ENCODE data around the gene PFDN2.

The PFDN2 gene

DNA sequence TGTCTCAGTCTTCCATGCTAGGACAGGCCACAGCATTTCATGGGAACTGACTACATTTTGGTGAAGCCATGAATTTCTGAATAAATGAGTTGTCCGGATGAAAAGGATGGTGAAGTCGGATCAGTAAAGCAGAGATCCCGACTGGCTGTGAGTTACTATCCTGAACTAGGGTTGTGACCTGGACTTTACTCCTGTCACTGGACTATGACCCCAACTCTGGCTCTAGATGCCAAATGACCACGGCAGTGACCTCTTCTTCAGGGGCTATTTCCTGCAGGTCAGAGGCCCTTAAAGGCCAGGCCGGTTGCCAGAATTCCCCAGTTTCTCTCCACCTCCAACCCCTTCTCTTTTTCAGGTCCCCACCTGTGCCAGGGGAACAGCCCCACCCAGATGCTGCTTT, 26.7 kb downstream of the PFDN2 start:
- TF ChIP-seq, protein P1, sequence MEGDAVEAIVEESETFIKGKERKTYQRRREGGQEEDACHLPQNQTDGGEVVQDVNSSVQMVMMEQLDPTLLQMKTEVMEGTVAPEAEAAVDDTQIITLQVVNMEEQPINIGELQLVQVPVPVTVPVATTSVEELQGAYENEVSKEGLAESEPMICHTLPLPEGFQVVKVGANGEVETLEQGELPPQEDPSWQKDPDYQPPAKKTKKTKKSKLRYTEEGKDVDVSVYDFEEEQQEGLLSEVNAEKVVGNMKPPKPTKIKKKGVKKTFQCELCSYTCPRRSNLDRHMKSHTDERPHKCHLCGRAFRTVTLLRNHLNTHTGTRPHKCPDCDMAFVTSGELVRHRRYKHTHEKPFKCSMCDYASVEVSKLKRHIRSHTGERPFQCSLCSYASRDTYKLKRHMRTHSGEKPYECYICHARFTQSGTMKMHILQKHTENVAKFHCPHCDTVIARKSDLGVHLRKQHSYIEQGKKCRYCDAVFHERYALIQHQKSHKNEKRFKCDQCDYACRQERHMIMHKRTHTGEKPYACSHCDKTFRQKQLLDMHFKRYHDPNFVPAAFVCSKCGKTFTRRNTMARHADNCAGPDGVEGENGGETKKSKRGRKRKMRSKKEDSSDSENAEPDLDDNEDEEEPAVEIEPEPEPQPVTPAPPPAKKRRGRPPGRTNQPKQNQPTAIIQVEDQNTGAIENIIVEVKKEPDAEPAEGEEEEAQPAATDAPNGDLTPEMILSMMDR (IDR thresholded peaks at IDR 0.05; ENCODE audit: low read length), result no peak
- TF ChIP-seq EZH2 (IDR thresholded peaks at IDR 0.05; ENCODE audit: borderline replicate concordance, low read length), result no peak
- Histone ChIP-seq H3K79me2 (ENCODE audit: insufficient read depth, low read length) (no peaks in the 10 kb centered on the region), H3K36me3 (ENCODE audit: insufficient read depth, low read length) (no peaks in the 10 kb centered on the region), H3K4me3 (ENCODE audit: low read depth, low read length, poor library complexity, severe bottlenecking) (no peak overlapping the region), H3K9me2 (ENCODE audit: low read depth, low read length) (no peaks in the 10 kb centered on the region), H3K27me3 (ENCODE audit: insufficient read depth, low read length) (no peaks in the 10 kb centered on the region; the same call in 1 of the 2 replicates), H3K9ac (ENCODE audit: low read length) (no peak overlapping the region), H3F3A (ENCODE audit: insufficient read depth, low read length) (no peaks in the 10 kb centered on the region), H3K9me3 (ENCODE audit: low read length) (no peaks in the 10 kb centered on the region), H3K4me1 (ENCODE audit: insufficient read depth, low read length, severe bottlenecking) (no peaks in the 10 kb centered on the region), H3K27ac (ENCODE audit: low read depth, low read length, poor library complexity, severe bottlenecking) (no peak overlapping the region), H3K4me2 (ENCODE audit: low read length) (no peak overlapping the region), H2AFZ (ENCODE audit: low read length) (no peak overlapping the region), H4K20me1 (ENCODE audit: insufficient read depth, low read length) (no peaks in the 10 kb centered on the region)

DNA sequence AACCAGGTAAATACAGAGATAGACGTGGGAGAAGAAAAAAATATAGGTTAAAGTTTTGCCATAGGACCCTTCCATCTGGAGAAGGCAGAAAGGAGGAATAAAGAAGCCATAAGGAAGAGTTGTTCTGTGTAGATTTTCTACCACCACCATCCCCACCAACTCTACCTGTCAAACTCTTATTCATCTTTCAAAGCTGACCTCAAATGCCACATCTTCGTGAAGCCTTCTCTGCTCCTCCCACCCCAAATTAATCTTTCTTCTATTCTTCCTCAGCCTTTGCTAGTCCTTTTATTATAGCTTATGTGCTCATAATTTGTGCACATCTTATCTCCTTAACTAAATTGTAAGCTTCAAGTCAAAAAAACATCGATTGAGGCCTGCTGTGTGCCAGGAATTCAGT, 27.2 kb downstream of the PFDN2 start:
- H3K4me1 ChIP-seq (ENCODE audit: insufficient read depth, low read length, severe bottlenecking), result no peaks in the 10 kb centered on the region
- no peak overlapping the region for H2AFZ ChIP-seq (ENCODE audit: low read length)
- no peaks in the 10 kb centered on the region for H4K20me1 ChIP-seq (ENCODE audit: insufficient read depth, low read length)
- no peaks in the 10 kb centered on the region for H3K36me3 ChIP-seq (ENCODE audit: insufficient read depth, low read length)
- H3K4me3 ChIP-seq (ENCODE audit: low read depth, low read length, poor library complexity, severe bottlenecking), result no peak overlapping the region
- no peaks in the 10 kb centered on the region for H3K79me2 ChIP-seq (ENCODE audit: insufficient read depth, low read length)
- no peak for TF ChIP-seq EZH2 (IDR thresholded peaks at IDR 0.05; ENCODE audit: borderline replicate concordance, low read length)
- TF ChIP-seq, protein P1 (IDR thresholded peaks at IDR 0.05; ENCODE audit: low read length), result no peak
- H3K9ac ChIP-seq (ENCODE audit: low read length), result no peak overlapping the region
- no peaks in the 10 kb centered on the region for H3K9me2 ChIP-seq (ENCODE audit: low read depth, low read length)
- no peak overlapping the region for H3K27ac ChIP-seq (ENCODE audit: low read depth, low read length, poor library complexity, severe bottlenecking)
- no peaks in the 10 kb centered on the region for H3K9me3 ChIP-seq (ENCODE audit: low read length)
- H3K4me2 ChIP-seq (ENCODE audit: low read length), result no peak overlapping the region
- H3K27me3 ChIP-seq (ENCODE audit: insufficient read depth, low read length), result no peaks in the 10 kb centered on the region; the same call in 1 of the 2 replicates
- no peaks in the 10 kb centered on the region for H3F3A ChIP-seq (ENCODE audit: insufficient read depth, low read length)

DNA sequence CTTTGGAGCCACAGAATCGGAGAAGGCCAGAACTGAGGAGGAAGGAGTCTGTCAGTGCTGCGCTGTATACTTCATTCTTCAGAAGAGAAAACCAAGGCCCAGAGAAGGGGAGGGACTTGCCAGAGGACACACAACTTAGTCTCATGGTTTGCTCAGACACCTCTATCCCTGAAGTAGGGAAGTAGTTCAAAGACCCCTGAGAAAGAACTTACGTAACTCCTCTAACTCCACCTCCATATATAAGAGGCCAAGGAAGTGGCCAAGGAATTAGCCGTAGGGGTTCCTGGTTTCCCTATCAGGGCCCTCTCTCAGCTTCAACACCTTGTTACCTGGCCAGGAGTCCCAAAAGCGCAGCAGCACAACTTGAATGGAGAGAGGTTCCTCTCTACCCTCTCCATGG, 27.9 kb downstream of the PFDN2 start:
- no peaks in the 10 kb centered on the region for H3K9me3 ChIP-seq (ENCODE audit: low read length)
- H3K4me2 ChIP-seq (ENCODE audit: low read length), result no peak overlapping the region
- H3K36me3 ChIP-seq (ENCODE audit: insufficient read depth, low read length), result no peaks in the 10 kb centered on the region
- no peak overlapping the region for H3K9ac ChIP-seq (ENCODE audit: low read length)
- no peaks in the 10 kb centered on the region for H3K4me1 ChIP-seq (ENCODE audit: insufficient read depth, low read length, severe bottlenecking)
- no peaks in the 10 kb centered on the region for H3K79me2 ChIP-seq (ENCODE audit: insufficient read depth, low read length)
- no peaks in the 10 kb centered on the region for H4K20me1 ChIP-seq (ENCODE audit: insufficient read depth, low read length)
- H3K4me3 ChIP-seq (ENCODE audit: low read depth, low read length, poor library complexity, severe bottlenecking), result no peak overlapping the region
- H3K27me3 ChIP-seq (ENCODE audit: insufficient read depth, low read length), result no peaks in the 10 kb centered on the region; the same call in 1 of the 2 replicates
- H3K27ac ChIP-seq (ENCODE audit: low read depth, low read length, poor library complexity, severe bottlenecking), result no peak overlapping the region
- no peaks in the 10 kb centered on the region for H3F3A ChIP-seq (ENCODE audit: insufficient read depth, low read length)
- H3K9me2 ChIP-seq (ENCODE audit: low read depth, low read length), result no peaks in the 10 kb centered on the region
- no peak for TF ChIP-seq EZH2 (IDR thresholded peaks at IDR 0.05; ENCODE audit: borderline replicate concordance, low read length)
- TF ChIP-seq, protein P1 (IDR thresholded peaks at IDR 0.05; ENCODE audit: low read length), result no peak
- H2AFZ ChIP-seq (ENCODE audit: low read length), result no peak overlapping the region
